Activated naive CD4-positive, alpha-beta T cell treated with anti-CD3 and anti-CD28 coated beads, Interleukin-2, amount 50 U/mL, for 72 hours (primary cell): ENCODE measurements around the gene RAPGEFL1. TPM values are rescaled to one million over a fixed set of nuclear protein-coding genes. Genes with fewer than 3 reads are reported as not detected.
"Not testable (repeated sequence)": the region's sequence is repeated elsewhere in the genome, so short reads cannot be mapped to it uniquely, and the experiment has no call there.

Experiments
- ATAC-seq, 2 donors: fragments of 150-1000 bp; cut with Tn5 transposase; 2 replicates each; pipeline ENCODE4 v1.10.0; 2021; ENCODE audit warnings: mild to moderate bottlenecking in 2 of 2, moderate library complexity in 2 of 2
- DNase-seq, 2 donors: peaks; one replicate each; pipeline ENCODE4 v3.0.0; 2021 to 2022; ENCODE audit warnings: low spot score in 2 of 2
- H3K27ac Mint-ChIP-seq, 2 donors: one replicate each; pipeline ENCODE4 v1.8.0; 2022; ENCODE audit warnings: mild to moderate bottlenecking in 2 of 2, mixed read lengths in 2 of 2
- H3K36me3 Mint-ChIP-seq, 2 donors: one replicate each; pipeline ENCODE4 v1.8.0; 2022; ENCODE audit warnings: mixed read lengths in 2 of 2
- H3K9me3 Mint-ChIP-seq, 2 donors: one replicate each; pipeline ENCODE4 v1.8.0; 2022; ENCODE audit warnings: mixed read lengths in 2 of 2
- total RNA-seq, 2 donors: library from RNA; stranded (reverse); gene quantifications; one replicate each; pipeline ENCODE4 v1.2.3, GENCODE V29; 2022

RAPGEFL1 gene
- total RNA-seq, 2 donors from 2014 or later: 5.3 to 7.1 TPM

DNA sequence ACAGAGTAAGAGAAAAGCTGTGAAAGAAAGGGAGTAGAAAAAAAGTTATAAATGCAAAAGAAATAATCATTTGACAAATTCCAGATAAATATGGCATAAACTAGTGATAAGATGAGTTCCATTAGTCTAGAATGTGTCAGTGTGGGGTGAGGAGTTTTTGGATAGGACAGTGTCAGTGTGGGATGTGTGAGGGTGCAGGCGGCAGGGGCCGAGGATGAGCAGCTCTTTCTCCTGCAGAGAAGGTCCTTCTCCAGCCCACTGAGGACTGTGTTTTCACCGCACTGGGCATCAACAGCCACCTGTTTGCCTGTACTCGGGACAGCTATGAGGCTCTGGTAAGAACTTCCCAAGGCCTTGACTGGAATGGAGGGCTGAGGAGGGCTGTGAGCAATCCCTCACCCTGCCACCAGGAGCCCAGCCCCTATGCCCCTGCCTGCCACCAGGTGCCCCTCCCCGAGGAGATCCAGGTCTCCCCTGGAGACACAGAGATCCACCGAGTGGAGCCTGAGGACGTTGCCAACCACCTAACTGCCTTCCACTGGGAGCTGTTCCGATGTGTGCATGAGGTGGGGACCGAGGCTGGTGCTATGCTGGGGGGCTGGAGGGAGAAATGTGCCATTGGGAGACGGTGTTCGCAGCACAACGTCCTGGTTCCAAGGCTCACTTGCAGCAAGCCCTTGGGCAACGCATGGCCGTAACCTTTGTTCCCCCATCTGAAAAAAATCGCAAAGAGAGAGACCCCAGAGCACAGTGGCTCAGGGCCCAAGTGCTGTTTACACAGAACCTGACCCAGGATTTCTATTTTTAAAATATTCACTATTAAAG lies 13.1 kb downstream of the RAPGEFL1 start:
- Mint-ChIP-seq H3K9me3 (no peaks in the 10 kb centered on the region), H3K27ac (no peak overlapping the region), H3K36me3 (no peaks in the 10 kb centered on the region)
- peak in 1 of 2 donors; percentile 46 for DNase-seq
- ATAC-seq: peak in 1 of 2 donors; percentile 61

DNA sequence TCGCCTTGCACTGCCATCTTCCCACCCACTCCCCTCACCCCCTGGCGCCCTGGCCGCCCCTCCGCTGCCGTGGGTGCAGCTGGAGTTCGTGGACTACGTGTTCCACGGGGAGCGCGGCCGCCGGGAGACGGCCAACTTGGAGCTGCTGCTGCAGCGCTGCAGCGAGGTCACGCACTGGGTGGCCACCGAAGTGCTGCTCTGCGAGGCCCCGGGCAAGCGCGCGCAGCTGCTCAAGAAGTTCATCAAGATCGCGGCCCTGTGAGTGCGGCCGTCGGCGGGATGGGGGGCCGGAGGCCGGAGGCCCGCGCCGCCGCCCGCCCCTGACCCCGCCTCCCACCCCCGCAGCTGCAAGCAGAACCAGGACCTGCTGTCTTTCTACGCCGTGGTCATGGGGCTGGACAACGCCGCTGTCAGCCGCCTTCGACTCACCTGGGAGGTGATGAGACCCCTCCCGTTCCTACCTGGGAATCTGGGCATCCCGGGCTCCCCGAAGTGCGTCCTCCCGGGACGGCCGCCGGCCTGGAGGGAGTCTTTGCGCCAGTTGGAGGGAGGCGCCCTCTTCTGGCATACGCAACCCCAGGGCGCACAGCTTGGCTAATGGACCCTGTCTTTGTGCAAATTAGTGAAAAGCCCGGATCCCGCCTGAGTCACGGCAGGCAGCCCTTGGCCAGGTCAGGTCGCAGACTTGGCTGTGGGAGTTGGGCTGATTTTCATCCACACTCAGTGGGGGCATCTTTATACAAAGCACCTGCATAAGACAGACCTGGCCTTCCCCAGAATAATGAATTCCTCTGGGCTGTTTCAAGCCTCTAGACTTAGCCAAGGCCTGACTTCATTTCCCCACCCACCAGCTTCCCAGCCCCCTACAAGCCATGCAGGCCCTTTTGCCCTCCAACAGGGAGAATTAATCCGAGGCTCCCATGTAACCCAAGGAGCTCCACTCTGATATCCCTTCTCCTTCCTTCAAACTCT lies 14.3 kb downstream of the RAPGEFL1 start:
- H3K9me3 Mint-ChIP-seq: no peaks in the 10 kb centered on the region
- ATAC-seq: peak; percentile 88 to 89
- no peaks in the 10 kb centered on the region for H3K36me3 Mint-ChIP-seq
- DNase-seq: peak; percentile 71 to 72
- H3K27ac Mint-ChIP-seq: peak overlapping the region in 1 of 2 donors; percentile 29

DNA sequence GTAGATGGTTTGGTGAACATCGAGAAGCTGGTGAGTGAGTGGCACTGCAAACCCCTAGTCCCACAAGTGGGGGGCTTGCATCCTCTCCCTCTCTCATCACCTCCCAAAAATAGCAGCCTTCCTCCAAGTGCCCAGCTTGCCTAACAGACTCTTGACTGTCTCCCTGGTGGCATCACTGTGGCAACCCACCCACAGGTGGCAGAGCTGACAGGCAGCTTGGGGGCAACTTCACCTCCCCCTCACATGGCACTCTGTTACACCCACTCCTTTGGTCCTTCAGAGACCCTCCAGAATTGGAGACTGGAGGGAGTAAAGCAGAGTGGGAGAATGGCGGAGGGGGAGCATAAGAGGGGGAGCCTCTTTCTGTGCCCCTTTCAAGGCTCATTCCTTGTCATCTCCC lies 15.7 kb downstream of the RAPGEFL1 start:
- no peak for DNase-seq
- Mint-ChIP-seq H3K36me3 (no peaks in the 10 kb centered on the region), H3K9me3 (no peaks in the 10 kb centered on the region), H3K27ac (no peak overlapping the region)
- ATAC-seq: no peak

DNA sequence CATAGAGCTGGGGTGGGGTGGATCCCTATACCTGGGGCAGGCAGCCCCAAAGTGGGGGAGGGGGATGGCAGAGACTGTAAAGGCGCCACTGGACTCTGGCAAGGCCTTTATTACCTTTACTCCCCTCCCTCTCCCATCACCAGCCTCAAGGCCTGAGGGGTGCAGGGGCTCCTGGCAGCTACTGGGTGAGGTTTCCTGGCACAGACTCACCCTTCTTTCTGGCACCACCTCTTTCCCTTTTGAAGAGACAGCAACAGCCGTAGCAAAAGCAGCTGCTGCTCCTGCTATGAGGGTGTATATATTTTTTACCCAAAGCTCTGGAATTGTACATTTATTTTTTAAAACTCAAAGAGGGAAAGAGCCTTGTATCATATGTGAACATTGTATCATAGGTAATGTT lies 17.6 kb downstream of the RAPGEFL1 start:
- DNase-seq (no peak), ATAC-seq (no peak)
- Mint-ChIP-seq H3K27ac (peak overlapping the region in 1 of 2 donors; percentile 53), H3K36me3 (no peaks in the 10 kb centered on the region), H3K9me3 (no peaks in the 10 kb centered on the region)

DNA sequence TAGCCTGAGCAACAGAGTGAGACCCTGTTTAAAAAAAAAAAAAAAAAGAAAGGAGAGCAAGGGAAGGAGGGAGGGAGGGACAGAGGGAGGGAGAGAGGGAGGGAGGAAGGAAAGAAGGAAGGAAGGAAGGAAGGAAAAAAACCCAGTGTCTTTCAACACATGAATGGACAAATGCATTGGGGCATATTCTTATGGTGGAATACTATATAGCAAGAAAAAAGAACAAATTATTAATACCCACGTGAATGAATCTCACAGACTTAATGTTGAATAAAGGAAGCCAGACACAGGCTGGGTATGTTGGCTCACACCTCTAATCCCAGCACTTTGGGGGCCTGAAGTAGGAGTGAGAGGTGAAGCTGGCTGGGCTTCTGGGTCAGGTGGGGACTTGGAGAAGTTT lies 20.3 kb downstream of the RAPGEFL1 start:
- Mint-ChIP-seq H3K9me3 (no peaks in the 10 kb centered on the region), H3K27ac (peak overlapping the region in 1 of 2 donors; percentile 18), H3K36me3 (no peaks in the 10 kb centered on the region)
- ATAC-seq (no peak), DNase-seq (no peak)

DNA sequence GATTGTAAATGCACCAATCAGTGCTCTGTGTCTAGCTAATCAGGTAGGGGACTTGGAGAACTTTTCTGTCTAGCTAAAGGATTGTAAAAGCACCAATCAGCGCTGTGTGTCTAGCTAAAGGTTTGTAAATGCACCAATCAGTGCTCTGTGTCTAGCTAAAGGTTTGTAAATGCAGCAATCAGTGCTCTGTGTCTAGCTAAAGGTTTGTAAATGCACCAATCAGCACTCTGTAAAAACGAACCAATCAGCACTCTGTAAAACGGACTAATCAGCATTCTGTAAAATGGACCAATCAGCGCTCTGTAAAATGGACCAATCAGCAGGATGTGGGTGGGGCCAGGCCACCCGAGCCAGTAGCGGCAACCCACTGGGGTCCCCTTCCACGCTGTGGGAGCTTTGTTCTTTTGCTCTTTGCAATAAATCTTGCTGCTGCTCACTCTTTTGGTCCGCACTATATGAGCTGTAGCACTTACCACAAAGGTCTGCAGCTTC lies 20.7 kb downstream of the RAPGEFL1 start:
- DNase-seq, H3K27ac Mint-ChIP-seq, H3K9me3 Mint-ChIP-seq, H3K36me3 Mint-ChIP-seq: not testable (repeated sequence)
- ATAC-seq: peak; percentile 25 to 35

DNA sequence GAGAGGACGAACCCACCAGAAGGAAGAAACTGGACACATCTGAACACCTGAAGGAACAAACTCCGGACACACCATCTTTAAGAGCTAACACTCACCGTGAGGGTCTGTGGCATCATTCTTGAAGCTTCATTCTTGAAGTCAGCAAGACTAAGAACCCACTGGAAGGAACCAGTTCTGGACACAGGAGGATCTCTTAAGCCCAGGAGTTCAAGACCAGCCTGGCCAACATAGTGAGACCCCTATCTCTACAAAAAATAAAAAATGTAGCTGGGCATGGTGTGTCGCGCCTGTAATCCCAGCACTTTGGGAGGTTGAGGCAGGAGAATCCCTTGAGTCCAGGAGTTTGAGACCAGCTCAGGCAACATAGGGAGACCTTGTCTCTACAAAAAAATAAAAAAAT lies 21.3 kb downstream of the RAPGEFL1 start:
- Mint-ChIP-seq H3K36me3 (no peaks in the 10 kb centered on the region), H3K9me3 (no peaks in the 10 kb centered on the region), H3K27ac (no peak overlapping the region)
- ATAC-seq: no peak
- no peak for DNase-seq

DNA sequence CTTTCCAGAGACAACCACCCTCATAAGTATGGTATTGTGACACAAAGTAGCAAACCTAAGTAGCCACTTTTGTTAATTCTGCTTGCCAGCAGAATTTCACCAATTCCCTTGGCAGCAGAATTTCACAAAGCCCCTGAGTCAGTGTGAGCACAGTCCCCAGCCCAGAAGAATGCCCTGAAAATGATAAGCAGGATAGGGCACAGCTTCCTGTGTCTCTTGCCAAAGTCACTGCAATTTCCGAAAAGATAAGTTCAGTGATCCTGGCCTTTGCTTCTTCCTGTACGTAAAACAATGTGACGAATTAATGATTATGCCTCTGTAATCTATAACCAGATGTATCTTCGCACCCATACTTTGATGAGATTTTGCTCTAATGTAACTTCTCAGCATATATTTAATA lies 25.9 kb downstream of the RAPGEFL1 start:
- no peak overlapping the region for H3K27ac Mint-ChIP-seq
- ATAC-seq (no peak), DNase-seq (no peak)
- H3K9me3 Mint-ChIP-seq: no peaks in the 10 kb centered on the region
- no peaks in the 10 kb centered on the region for H3K36me3 Mint-ChIP-seq

DNA sequence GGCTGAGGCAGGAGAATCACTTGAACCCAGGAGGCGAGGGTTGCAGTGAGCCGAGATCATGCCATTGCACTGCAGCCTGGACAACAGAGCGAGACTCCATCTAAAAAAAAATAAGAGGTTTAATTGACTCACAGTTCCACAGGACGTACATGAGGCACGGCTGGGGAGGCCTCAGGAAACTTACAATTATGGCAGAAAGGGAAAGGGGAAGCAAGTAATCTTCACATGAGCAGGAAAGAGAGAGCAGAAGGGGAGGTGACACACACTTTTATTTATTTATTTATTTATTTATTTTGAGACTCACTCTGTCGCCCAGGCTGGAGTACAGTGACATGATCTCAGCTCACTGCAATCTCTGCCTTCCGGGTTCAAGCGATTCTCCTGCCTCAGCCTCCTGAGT lies 28.9 kb downstream of the RAPGEFL1 start:
- ATAC-seq, H3K27ac Mint-ChIP-seq, DNase-seq, H3K9me3 Mint-ChIP-seq, H3K36me3 Mint-ChIP-seq: not testable (repeated sequence)

DNA sequence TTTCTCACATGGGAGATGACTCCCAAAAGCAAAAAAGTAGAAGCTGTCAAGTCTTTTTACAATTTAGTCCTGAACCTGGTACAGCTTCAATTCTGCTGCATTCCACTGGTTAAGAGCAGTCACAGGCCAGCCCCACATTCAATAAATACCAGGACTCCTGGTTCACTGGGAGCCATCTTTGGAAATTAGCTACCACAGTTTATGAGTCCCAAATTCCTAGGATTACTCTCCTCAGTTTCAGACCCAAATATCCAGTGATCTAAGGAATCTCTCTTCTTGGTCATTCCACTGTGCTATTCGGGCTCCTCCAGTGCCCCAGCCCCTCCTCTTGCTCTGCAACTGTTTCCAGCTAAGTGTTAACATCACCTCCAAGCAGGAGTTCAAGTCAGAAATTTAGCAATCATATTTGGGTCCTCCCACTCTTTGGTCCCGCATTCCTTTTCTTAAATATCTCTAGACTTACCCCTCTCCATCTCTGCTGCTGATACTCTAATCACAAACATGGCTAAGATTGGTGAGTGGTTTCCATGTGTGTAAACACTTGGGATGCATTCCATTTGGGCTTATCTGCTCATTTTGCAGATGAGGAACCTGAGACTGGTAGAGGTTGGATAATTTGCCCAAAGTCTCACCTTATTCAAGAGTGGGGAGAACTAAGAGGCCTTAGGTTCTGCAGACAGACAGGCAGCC lies 32.3 kb downstream of the RAPGEFL1 start:
- H3K9me3 Mint-ChIP-seq: no peaks in the 10 kb centered on the region
- H3K27ac Mint-ChIP-seq: no peak overlapping the region
- ATAC-seq (no peak), DNase-seq (no peak)
- no peaks in the 10 kb centered on the region for H3K36me3 Mint-ChIP-seq

DNA sequence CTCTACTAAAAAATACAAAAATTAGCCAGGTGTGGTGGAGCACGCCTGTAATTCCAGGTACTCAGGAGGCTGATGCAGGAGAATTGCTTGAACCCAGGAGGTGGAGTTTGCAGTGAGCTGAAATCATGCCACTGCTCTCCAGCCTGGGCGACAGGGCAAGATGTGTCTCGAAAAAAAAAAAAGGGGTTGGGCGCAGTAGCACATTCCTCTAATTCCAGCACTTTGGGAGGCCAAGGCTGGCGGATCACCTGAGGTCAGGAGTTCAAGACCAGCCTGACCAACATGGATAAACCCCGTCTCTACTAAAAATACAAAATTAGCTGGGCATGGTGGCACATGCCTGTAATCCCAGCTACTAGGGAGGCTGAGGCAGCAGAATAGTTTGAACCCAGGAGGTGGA lies 36.6 kb downstream of the RAPGEFL1 start:
- not testable (repeated sequence) for H3K9me3 Mint-ChIP-seq, H3K27ac Mint-ChIP-seq, H3K36me3 Mint-ChIP-seq, ATAC-seq, DNase-seq

DNA sequence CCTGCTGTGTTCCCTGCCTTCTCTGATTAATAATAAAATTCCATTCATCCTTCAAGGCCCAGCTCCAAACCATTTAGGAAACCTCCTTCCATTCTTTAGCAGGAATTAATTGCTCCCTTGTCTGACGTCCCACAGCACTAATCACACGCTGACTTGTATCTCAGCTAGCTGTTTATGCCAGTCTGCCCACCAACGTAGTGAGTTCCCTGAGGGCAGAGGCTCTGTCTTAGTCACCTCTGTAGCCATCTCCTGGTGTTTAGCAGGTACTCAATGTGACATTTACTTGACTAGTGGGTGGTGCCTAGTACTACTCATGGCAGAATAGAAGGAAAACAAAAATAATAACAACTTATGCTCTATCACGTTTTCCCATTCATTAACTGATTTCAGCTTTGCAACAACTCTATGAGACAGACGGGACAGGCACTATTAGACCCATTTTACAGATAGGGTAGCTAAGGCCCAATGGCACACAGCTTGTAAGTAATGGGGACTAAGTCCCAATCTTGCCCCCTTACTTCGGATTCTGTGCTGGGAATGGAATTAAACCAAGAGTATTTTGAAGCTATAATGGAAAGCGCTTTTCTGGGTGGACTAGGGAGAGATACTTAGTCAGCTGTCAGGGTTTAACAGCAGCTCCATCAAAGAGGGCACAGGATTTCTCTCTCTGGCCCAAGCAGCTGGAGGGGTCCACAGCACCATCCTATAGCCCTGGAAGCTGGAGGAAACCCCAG lies 40.9 kb downstream of the RAPGEFL1 start:
- H3K36me3 Mint-ChIP-seq: peaks cover 5 to 8% of the 10 kb centered on the region in 2 donors
- H3K27ac Mint-ChIP-seq: peak overlapping the region; percentile 98 to 100
- peak in 1 of 2 donors; percentile 15 for ATAC-seq
- DNase-seq: no peak
- no peaks in the 10 kb centered on the region for H3K9me3 Mint-ChIP-seq

DNA sequence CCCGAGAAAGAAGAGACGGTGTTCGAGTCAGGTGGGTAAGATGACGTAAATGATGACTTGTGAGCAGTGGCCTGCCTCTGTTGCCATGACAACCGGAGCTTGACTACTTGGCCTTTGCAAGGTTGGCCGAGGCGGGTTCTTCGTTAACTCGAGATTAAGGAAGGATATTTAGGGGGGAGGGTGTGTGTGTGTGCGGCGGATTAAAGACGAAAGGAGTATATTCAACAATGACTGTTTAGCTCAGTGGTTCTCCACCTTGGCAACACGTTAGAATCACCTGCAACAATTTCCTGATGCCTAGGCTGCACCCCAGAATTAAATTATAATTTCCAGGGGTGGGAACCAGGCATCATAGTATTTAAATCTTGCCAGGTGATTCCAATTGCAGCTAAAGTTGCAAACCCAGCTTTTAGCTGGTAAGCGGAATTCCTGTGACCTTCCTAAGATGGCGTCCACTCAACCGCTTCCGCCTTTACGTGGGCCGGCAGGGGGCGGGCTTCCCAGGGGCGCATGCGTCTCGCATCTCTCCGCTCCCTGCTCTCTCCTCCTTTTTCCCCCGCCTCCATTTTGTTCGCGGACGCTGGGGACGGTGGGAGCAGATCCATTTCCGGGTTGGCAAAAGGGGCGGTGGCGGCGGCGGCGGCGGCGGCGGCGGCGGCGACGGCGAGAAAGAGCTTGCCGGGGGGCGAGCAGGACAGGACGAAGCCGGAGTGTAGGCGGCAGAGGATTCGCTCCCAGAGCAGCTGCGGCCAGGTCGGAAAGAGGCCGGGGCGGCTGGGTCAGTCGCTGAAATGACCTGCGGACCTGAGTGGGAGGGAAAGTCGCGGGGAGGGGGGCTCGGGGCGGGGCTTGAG lies 41.7 kb downstream of the RAPGEFL1 start, which contains the start of gene WIPF2:
TSS of gene WIPF2 (plus strand) at position 565 of the 854 bp plus-strand sequence. CDS start 37,156 bp downstream, outside the sequence.
- peak within 1 kb of the TSS; percentile 98 to 100 for H3K27ac Mint-ChIP-seq

DNA sequence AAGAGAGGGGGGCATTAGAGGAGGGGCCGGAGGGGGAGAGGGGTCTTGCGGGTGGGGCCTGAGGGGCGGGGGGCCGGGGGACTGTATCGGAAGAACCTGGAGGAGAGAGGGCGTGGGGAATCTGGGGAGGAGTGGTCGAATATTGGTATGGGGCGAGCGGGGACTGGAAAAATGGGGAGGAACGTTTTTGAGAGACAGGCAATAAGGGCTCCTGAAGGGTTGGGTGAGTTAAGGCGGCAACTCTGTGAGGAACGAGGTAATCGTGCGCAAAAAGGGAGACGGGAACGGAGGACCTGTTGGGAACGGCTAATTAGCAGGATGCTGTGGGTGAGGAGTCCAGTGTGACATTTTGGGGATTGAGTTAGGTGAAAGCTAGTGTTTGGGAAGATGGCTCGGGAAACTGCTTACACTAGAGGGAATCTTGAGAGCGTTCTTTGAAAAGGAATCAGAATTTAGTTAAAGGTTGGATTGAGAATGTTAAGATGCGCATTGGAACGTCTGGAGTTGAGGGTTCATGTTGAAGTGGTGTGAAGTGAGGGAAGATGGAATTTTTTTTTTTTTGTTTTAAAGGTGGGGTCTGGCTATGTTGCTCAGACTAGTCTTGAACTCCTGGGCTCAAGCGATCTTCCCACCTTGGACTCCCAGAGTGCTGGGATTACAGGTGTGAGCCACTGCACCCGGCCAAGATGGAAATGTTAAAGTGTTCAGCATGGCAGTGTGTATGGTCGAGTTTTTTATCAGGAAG lies 42.5 kb downstream of the RAPGEFL1 start:
- peaks cover 8 to 9% of the 10 kb centered on the region in 2 donors for H3K36me3 Mint-ChIP-seq
- peak overlapping the region; percentile 96 to 98 for H3K27ac Mint-ChIP-seq
- ATAC-seq (peak; percentile 4 to 21), DNase-seq (peak in 1 of 2 donors; percentile 32)
- no peaks in the 10 kb centered on the region for H3K9me3 Mint-ChIP-seq

More for the DNA sequence above, 41.7 kb downstream of the RAPGEFL1 start, which contains the start of gene WIPF2:
- Mint-ChIP-seq H3K9me3 (no peaks in the 10 kb centered on the region), H3K36me3 (peaks cover 5 to 8% of the 10 kb centered on the region in 2 donors)
- DNase-seq (peak; percentile 96 to 98), ATAC-seq (peak; percentile 96 to 97)
